Left colon (tissue), 2 donors: Measurements from ENCODE around the gene HOOK1. TPM values are rescaled to one million over a fixed set of nuclear protein-coding genes. Genes with fewer than 3 reads are reported as not detected.
"Not testable (repeated sequence)": the region's sequence is repeated elsewhere in the genome, so short reads cannot be mapped to it uniquely, and the experiment has no call there.

Source experiments
- ATAC-seq: fragments of 200-7000 bp; cut with Tn5 transposase; one replicate; pipeline ENCODE4 v1.9.1; 2020; ENCODE audit warnings: mild to moderate bottlenecking, moderate library complexity
- DNase-seq, 2 donors: peaks; one replicate each; pipeline ENCODE4 v3.0.0-alpha.2; 2020
- intact Hi-C, 2 donors: fragments of 100-400 bp; cut with DNase I in 1 of 2; cut with micrococcal nuclease in 1 of 2; formaldehyde crosslinking; loops; one replicate each; pipeline versions ENCODE4 v1.11.2 to v1.14.0; 2022; cut with DNase I, micrococcal nuclease
- total RNA-seq, 2 donors: library from RNA; stranded (reverse); fragmentation: NEBNext Ultra II Directional; extraction: Animal tissue kit (Norgen Biotek cat#: 25700); gene quantifications; one replicate each; pipeline ENCODE4 v1.2.1, GENCODE V29; 2021
- donor health status: DM: no; HTN: no; CAD: no.
- donor health status: DM: yes; HTN: yes; CAD: no.

HOOK1 gene
- total RNA-seq, 2 donors from 2014 or later: 55.6 to 62.5 TPM

- intact Hi-C loops: no loop called here
- no peak for DNase-seq
- ATAC-seq: peak; percentile 72
These were observed 105.0 kb downstream of the HOOK1 start for GRCh38 chr1:59919746-59920145.

- ATAC-seq, intact Hi-C loops: not testable (repeated sequence)
These were observed 106.6 kb downstream of the HOOK1 start for GRCh38 chr1:59921258-59921899.

GRCh38 chr1:59924653-59925052, 109.9 kb downstream of the HOOK1 start:
- no peak for DNase-seq
- no peak for ATAC-seq
- intact Hi-C loops: no loop called here

More at GRCh38 chr1:59921258-59921899, 106.6 kb downstream of the HOOK1 start:
- DNase-seq: not testable (repeated sequence)

Other genes starting within 250 kb of the HOOK1 start
- gene CYP2J2, start 111.8 kb downstream of the HOOK1 start, total RNA-seq: 10 to 100 TPM; 31.1 to 61.6 TPM